Stimulated activated CD4-positive, alpha-beta T cell treated with anti-CD3 and anti-CD28 coated beads, Interleukin-2, amount 100 ng/mL, for 4 hours (primary cell): ENCODE results near the gene CCDC8.
"Not testable (repeated sequence)": the region's sequence is repeated elsewhere in the genome, so short reads cannot be mapped to it uniquely, and the experiment has no call there.

Experiments used
- DNase-seq: peaks from one replicate; pipeline ENCODE4 v3.0.0-alpha.2; 2020; ENCODE audit warnings: low read depth

The CCDC8 gene

DNA sequence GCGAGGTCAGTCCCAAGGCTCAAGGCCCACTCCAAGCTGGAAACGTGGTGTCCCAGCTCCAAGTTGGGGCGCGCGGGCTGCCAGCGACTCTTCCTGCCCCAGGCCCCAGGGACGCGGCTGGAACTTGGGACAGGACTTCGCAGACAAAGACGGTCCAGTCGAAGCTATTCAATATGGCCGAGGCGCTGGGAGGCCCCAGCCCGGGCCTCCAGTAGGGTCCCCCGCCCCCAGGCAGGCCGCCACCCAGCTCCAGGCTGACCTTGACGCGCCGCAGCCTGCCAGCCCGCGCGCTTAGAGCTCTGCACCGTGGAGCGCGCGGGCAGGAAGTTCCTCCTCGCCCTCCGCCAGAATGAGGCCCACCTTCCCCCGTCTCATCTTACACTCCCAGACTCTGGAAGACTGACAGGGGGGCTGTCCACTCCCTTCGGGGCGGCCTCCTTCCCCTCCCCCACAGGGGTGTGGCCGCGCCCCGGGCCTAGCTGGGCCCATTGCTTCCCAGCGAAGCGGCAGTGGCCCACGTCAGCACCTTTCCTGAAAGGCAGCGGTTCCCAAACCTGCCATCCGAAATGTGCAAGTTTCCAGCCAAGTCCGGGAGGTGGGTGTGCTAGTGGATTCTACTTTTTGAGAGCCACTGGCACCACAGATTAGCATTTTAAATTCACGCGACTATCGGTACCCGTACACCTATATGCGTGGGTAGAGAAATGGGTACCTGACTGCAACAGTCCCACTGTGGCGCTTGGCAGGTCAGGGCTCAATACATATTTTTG lies at the start of gene CCDC8:
CCDC8 (minus strand) TSS at position 303 of the 770 bp plus-strand sequence. CDS start 754 bp downstream, outside the sequence.
- DNase-seq: no peak

- no peak for DNase-seq
Observed at GRCh38 chr19:46461537-46461936, 48.2 kb upstream of the CCDC8 start.

- DNase-seq: no peak
Observed at GRCh38 chr19:46460981-46461380, 47.6 kb upstream of the CCDC8 start.

GRCh38 chr19:46460055-46460454 lies 46.7 kb upstream of the CCDC8 start:
- DNase-seq: no peak

- no peak for DNase-seq
Observed at GRCh38 chr19:46456930-46457329, 43.6 kb upstream of the CCDC8 start.

- DNase-seq: no peak
Observed at GRCh38 chr19:46454244-46454643, 40.9 kb upstream of the CCDC8 start.

DNA sequence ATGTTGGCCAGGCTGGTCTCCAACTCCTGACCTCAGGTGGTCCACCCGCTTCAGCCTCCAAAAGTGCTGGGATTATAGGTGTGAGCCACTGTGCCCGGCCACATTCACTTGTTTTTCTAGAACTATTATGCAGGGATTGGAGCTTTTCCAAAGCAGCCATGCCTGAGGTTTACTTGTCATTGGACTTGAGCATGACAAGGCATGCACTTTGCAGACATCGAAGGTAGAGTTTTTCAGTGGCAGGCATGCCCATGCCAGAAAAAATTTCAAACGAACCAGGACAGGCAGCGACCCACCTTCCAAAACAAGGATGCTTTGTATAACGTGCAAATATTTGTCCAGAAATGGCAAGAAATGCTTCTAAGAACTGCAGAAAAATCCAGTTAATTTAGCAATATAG lies 40.3 kb upstream of the CCDC8 start:
- no peak for DNase-seq

- DNase-seq: no peak
Observed at GRCh38 chr19:46452186-46452585, 38.8 kb upstream of the CCDC8 start.

GRCh38 chr19:46451352-46451751 lies 38.0 kb upstream of the CCDC8 start:
- DNase-seq: no peak

DNA sequence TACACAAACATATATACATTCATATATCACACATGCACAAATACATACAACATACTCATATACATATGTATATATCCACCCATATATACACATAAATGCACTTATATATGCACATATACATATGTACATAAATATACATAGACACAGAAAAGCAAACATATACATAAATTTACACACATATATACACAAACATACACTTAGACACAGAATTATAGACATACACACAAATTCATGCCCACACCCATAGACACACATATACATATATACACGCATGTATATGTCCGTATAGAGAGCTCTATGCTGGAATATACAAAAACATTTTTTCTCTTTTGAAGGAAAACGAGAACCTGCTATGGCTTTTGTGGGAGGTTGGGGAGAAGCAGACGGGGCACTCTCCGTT lies 37.4 kb upstream of the CCDC8 start:
- DNase-seq: no peak

DNA sequence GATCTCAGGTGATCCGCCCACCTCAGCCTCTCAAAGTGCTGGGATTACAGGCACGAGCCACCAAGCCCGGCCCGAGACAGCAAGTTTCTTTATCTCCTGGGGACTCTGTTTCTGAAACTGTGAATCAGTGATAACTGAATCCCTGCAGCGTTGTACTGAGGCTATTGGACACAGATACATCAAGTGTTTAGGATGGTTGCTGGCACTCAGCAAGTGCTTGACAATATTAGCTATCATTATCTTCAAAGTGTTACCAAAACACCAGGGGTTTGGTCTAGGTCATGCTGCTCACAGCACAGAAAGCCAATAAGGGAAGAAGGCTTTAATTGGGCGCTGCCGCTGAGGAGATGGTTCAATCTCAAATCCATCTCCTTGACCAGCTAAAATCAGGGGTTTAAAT lies 35.9 kb upstream of the CCDC8 start:
- no peak for DNase-seq

- no peak for DNase-seq
Observed at GRCh38 chr19:46448601-46449000, 35.2 kb upstream of the CCDC8 start.

GRCh38 chr19:46447824-46448223 lies 34.5 kb upstream of the CCDC8 start:
- no peak for DNase-seq

GRCh38 chr19:46447006-46447405 lies 33.6 kb upstream of the CCDC8 start:
- DNase-seq: no peak

DNA sequence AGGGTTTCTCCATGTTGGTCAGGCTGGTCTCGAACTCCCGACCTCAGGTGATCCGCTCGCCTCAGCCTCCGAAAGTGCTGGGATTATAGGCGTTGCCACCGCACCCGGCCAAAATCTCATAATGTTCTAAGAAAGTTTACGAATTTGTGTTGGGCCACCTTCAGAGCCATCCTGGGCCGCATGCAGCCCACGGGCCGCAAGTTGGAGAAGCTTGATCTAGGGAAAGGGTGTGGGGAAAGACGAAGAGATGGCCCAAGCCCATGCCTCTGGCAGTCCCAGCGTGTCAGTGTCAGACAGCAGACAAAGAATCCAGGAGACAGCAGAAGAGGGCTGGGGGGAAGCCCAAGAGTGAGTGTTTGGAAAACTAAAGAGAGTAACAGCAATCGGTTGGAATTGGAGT lies 32.7 kb upstream of the CCDC8 start:
- no peak for DNase-seq

DNA sequence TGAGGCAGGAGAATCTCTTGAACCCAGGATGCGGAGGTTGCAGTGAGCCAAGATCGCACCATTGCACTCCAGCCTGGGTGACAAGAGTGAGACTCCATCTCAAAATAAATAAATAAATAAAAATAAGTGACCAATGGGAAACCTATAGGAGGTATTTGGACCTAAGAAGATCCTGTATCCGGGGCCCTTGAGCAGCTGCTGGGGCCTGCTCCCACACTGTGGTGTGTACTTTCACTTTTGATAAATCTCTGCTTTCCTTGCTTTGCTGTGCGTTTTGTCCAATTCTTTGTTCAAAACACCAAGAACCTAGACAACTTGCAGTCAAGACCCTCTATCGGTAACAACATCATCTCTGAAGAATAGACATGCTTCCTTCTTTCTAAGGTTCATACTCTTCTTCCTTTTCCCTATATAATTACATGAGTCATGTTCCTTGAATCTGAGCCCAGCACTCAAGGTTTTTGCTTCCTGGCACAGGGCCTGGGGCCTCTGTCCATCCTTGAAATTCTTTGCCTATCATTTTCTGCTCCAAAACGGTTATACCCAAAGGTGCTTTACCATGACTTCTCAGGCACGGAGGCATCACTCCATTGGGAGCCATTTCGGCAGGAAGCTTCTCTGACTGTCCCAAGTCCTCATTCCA lies 29.6 kb upstream of the CCDC8 start:
- no peak for DNase-seq

GRCh38 chr19:46441866-46442265 lies 28.5 kb upstream of the CCDC8 start:
- DNase-seq: no peak

GRCh38 chr19:46435689-46436088 lies 22.3 kb upstream of the CCDC8 start:
- not testable (repeated sequence) for DNase-seq

DNA sequence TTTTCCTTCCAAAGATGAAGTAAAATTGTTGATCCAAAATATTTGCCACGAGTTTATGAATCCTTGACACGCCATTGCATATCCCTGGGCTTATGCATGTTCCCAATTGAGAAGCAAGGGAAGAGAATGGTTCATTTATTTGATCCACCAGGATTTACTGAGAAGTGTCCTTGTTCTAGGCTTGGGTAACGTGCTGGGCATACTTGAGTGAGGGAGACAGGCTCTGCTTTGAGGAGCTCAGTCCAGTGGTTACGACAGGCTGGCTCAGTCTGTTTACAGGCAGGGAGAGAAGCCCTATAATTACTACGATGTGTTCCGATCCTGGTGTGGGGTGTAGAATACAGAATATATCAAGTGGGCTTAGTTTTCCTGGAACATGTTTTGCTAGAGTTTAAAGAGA lies 21.6 kb upstream of the CCDC8 start:
- DNase-seq: no peak

DNA sequence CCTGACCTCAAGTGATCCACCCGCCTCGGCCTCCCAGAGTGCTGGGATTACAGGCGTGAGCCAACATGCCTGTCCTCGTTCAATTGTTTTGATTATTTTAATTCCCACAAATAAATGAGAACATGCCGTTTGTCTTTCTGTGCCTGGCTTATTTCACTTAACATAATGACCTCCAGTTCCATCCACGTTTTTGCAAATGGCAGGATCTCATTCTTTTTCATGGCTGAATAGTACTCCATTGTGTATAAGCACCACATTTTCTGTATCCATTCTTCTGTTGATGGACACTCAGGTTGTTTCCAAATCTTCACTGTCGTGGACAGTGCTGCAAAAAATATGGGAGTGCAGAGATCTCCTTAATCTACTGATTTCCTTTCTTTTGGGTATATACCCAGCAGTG lies 20.1 kb upstream of the CCDC8 start:
- not testable (repeated sequence) for DNase-seq

- no peak for DNase-seq
Observed at GRCh38 chr19:46431824-46432223, 18.5 kb upstream of the CCDC8 start.

DNA sequence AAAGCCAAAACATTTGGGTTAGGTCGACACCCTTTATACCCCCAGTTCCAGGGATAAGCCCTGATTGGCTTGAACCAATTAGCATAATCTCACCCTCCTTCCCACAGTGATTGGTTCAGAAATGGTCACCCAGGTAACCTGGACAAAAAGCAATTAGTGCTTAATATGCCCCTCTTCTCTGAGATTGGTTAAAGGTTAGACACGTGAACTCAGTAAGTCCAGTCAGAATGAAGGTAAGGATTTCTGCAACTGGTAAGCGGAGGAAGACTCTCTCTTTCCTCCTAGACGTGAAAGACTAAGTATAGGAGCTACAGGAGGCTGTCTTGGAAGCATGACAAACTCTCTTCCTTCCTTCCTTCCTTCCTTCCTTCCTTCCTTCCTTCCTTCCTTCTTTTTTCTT lies 16.6 kb upstream of the CCDC8 start:
- DNase-seq: no peak

DNA sequence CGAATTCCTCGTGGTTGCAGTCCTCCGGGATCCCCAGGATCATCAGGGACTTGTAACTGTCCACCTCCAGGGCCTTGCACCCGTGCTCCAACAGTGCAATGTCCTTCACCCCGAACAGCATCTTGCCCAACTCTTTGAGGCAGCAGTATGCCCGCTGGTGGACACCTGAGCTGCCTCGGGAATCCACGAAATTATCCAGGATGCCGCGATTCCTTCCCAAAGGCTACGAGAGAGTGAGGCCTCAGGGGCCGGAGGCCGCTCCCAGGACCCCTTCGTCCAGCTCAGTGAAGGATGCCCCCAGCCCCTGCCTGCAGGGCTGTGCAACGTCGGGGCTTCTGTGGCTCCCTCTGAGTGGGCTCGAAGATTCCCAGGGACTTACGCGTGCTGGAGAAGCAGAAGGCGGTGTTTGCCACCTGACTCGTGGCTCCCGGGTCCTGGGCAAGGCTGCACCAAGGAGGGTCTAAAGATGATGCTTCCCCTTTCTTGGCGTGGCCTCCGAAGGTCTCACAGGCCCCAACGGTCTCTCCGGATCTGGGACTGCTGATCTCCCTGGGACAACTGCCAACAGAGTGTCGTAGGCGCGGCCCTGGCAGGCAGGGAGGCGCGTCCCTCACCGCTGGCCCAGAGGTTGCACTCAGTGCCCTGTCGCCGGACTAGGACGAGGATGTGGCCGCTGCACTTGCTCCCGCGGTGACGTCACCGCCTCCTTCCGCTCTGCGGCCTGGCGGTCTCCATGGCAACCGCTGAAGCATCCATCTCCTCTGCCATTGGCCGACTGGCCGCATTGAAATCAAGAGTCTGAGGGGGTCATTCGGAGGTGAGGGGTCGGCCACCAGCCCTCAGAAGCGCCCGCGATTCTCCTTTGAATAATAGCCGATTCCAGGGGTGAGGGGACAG lies 15.1 kb upstream of the CCDC8 start, which contains the start of gene PNMA8C:
PNMA8C (minus strand) TSS at position 698 of the 897 bp plus-strand sequence; CDS start at position 121, 577 bp downstream.
- peak; percentile 9 for DNase-seq
